K562 (cell line): ENCODE results near the gene GSK3B. TPM values are rescaled to one million over a fixed set of nuclear protein-coding genes. Genes with fewer than 3 reads are reported as not detected.

Experiments
- ELF2 ChIP-seq: fragments of 250-450 bp; sonication (Bioruptor Pico); IDR thresholded peaks from 2 replicates; pipeline ENCODE4 v1.5.0; 2021; ENCODE audit warnings: mild to moderate bottlenecking
- HDAC2 ChIP-seq: fragments of 450-650 bp; IDR thresholded peaks from 2 replicates; pipeline ENCODE4 v1.6.1; 2016; ENCODE audit warnings: mild to moderate bottlenecking
- HDGF ChIP-seq: fragments of 450-650 bp; IDR thresholded peaks from 2 replicates; pipeline ENCODE4 v1.6.1; 2016
- MAFG ChIP-seq: fragments of 450-650 bp; conservative IDR thresholded peaks from 2 replicates; pipeline ENCODE4 v1.6.1; 2016; ENCODE audit warnings: missing genetic modification characterization, missing compliant biosample characterization
- NEUROD1 ChIP-seq: fragments of 150-350 bp; IDR thresholded peaks from 2 replicates; pipeline ENCODE4 v1.6.1; 2014; ENCODE audit warnings: borderline replicate concordance, low read length, low read depth; ENCODE audit not compliant: partially characterized antibody
- PHB2 ChIP-seq: fragments of 450-650 bp; IDR thresholded peaks from 2 replicates; pipeline ENCODE4 v1.6.1; 2017; ENCODE audit warnings: low read depth
- RBM39 ChIP-seq: fragments of 200-400 bp; formaldehyde crosslinking; optimal IDR thresholded peaks from 2 replicates; pipeline ENCODE3; 2018; ENCODE audit warnings: low read depth, low read length
- RNF219 ChIP-seq: fragments of 250-450 bp; sonication (Bioruptor Pico); IDR thresholded peaks from 2 replicates; pipeline ENCODE4 v1.5.0; 2022; ENCODE audit warnings: mild to moderate bottlenecking
- THRA ChIP-seq: fragments of 450-650 bp; IDR thresholded peaks from 2 replicates; pipeline ENCODE4 v1.6.1; 2017; ENCODE audit warnings: mild to moderate bottlenecking, moderate library complexity
- XRCC4 ChIP-seq: IDR thresholded peaks from one replicate; pipeline ENCODE4 v1.6.1; 2011; ENCODE audit not compliant: insufficient read depth, insufficient read length; ENCODE audit errors: extremely low read depth
- ZNF165 ChIP-seq: fragments of 250-450 bp; sonication (Bioruptor Pico); IDR thresholded peaks from 2 replicates; pipeline ENCODE4 v1.4.0; 2020; ENCODE audit warnings: borderline replicate concordance
- ZNF184 ChIP-seq: sonication (generic); formaldehyde crosslinking; IDR thresholded peaks from 2 replicates; pipeline ENCODE4 v1.5.0; 2020; ENCODE audit warnings: missing genetic modification reagents
- ZNF609 ChIP-seq: sonication (generic); formaldehyde crosslinking; IDR thresholded peaks from 2 replicates; pipeline ENCODE4 v1.8.1; 2023; ENCODE audit warnings: missing genetic modification reagents, mild to moderate bottlenecking, borderline replicate concordance
- polyA plus RNA-seq, 8 experiments: library from polyadenylated mRNA; depleted of rRNA in 4 of 8; stranded (reverse) in 5 of 8; unstranded in 3 of 8; fragments of >200 nt; fragmentation: Nextera tagmentation in 2 of 8; fragmentation: Illumina TruSeq in 1 of 8; extraction: Ambion mirVana in 2 of 8; extraction: Trizol in 1 of 8; gene quantifications; 2 replicates each; pipeline versions ENCODE4 v1.2.1 to v1.2.3, GENCODE V29; 2011 to 2014; ENCODE audit warnings: inconsistent platforms in 1 of 8, missing spikeins in 1 of 8
- total RNA-seq, 7 experiments: library from RNA; depleted of rRNA in 6 of 7; stranded (reverse); fragments of >200 nt in 6 of 7; fragmentation: Illumina TruSeq in 2 of 7; extraction: Trizol in 2 of 7; gene quantifications; 2 replicates each; pipeline versions ENCODE4 v1.2.1 to v1.2.3, GENCODE V29; 2011 to 2021; ENCODE audit warnings: low replicate concordance in 1 of 7
- TF ChIP-seq, protein P1 (sequence below): fragments of 250-450 bp; sonication (Bioruptor Pico); IDR thresholded peaks from 2 replicates; pipeline ENCODE4 v1.4.0; 2020; ENCODE audit warnings: mild to moderate bottlenecking, moderate library complexity, borderline replicate concordance
- TF ChIP-seq, protein P2 (sequence below): IDR thresholded peaks from 2 replicates; pipeline ENCODE4 v1.6.1; 2014; ENCODE audit warnings: antibody characterized with exemption

The GSK3B gene
- total and polyA plus RNA-seq, 9 of the 15 experiments (the other 6 are each of a cell fraction or from before 2014, with no cell fraction given), result 4.7 to 25.0 (median 18.7) TPM

GRCh38 chr3:120095226-120095978 is 1.2 kb upstream of the GSK3B start (continued):
- TF ChIP-seq THRA, result no peak
- TF ChIP-seq, protein P1, sequence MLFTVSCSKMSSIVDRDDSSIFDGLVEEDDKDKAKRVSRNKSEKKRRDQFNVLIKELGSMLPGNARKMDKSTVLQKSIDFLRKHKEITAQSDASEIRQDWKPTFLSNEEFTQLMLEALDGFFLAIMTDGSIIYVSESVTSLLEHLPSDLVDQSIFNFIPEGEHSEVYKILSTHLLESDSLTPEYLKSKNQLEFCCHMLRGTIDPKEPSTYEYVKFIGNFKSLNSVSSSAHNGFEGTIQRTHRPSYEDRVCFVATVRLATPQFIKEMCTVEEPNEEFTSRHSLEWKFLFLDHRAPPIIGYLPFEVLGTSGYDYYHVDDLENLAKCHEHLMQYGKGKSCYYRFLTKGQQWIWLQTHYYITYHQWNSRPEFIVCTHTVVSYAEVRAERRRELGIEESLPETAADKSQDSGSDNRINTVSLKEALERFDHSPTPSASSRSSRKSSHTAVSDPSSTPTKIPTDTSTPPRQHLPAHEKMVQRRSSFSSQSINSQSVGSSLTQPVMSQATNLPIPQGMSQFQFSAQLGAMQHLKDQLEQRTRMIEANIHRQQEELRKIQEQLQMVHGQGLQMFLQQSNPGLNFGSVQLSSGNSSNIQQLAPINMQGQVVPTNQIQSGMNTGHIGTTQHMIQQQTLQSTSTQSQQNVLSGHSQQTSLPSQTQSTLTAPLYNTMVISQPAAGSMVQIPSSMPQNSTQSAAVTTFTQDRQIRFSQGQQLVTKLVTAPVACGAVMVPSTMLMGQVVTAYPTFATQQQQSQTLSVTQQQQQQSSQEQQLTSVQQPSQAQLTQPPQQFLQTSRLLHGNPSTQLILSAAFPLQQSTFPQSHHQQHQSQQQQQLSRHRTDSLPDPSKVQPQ (CRISPR knock-in tag), result no peak
- no peak for TF ChIP-seq HDAC2
- no peak for TF ChIP-seq MAFG
- TF ChIP-seq NEUROD1, result no peak
- no peak for TF ChIP-seq ZNF609 (CRISPR knock-in tag)
- TF ChIP-seq ZNF165, result 0 out of 2 replicates have a peak, but pooled peaks have one; percentile 31
- no peak for TF ChIP-seq PHB2
- no peak for TF ChIP-seq ELF2 (CRISPR knock-in tag)
- TF ChIP-seq, protein P2, sequence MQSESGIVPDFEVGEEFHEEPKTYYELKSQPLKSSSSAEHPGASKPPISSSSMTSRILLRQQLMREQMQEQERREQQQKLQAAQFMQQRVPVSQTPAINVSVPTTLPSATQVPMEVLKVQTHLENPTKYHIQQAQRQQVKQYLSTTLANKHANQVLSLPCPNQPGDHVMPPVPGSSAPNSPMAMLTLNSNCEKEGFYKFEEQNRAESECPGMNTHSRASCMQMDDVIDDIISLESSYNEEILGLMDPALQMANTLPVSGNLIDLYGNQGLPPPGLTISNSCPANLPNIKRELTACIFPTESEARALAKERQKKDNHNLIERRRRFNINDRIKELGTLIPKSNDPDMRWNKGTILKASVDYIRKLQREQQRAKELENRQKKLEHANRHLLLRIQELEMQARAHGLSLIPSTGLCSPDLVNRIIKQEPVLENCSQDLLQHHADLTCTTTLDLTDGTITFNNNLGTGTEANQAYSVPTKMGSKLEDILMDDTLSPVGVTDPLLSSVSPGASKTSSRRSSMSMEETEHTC, result no peak
- no peak for TF ChIP-seq XRCC4
- no peak for TF ChIP-seq RBM39
- no peak for TF ChIP-seq ZNF184 (CRISPR knock-in tag)
- no peak for TF ChIP-seq RNF219
- TF ChIP-seq HDGF, result no peak
